GM20431 (cell line): ENCODE data around the gene OR6S1.
"Not testable (repeated sequence)": the region's sequence is repeated elsewhere in the genome, so short reads cannot be mapped to it uniquely, and the experiment has no call there.

Experiments
- in situ Hi-C: fragments of 300-500 bp; cut with MseI, MboI; formaldehyde crosslinking; loops from one replicate; pipeline ENCODE4 v1.15.0; 2020; ENCODE audit warnings: low sequenced_read_pairs; ENCODE audit not compliant: unreplicated experiment

Gene OR6S1

GRCh38 chr14:20676072-20676471, 34.6 kb upstream of the OR6S1 start:
- in situ Hi-C loops = no loop called here

GRCh38 chr14:20675669-20676068, 34.2 kb upstream of the OR6S1 start:
- in situ Hi-C loops = no loop called here

- in situ Hi-C loops = no loop called here
These were observed 30.2 kb upstream of the OR6S1 start for GRCh38 chr14:20671597-20672283.

- in situ Hi-C loops = no loop called here
These were observed 27.5 kb upstream of the OR6S1 start for GRCh38 chr14:20668969-20669368.

- in situ Hi-C loops = no loop called here
These were observed 26.5 kb upstream of the OR6S1 start for GRCh38 chr14:20667957-20668356.

- in situ Hi-C loops = not testable (repeated sequence)
These were observed 25.0 kb upstream of the OR6S1 start for GRCh38 chr14:20666400-20666961.

GRCh38 chr14:20662968-20663732, 21.7 kb upstream of the OR6S1 start:
- in situ Hi-C loops = no loop called here

- in situ Hi-C loops = no loop called here
These were observed 19.7 kb upstream of the OR6S1 start for GRCh38 chr14:20661197-20661596.

GRCh38 chr14:20659813-20660395, 18.4 kb upstream of the OR6S1 start:
- in situ Hi-C loops = no loop called here

- in situ Hi-C loops = no loop called here
These were observed 17.8 kb upstream of the OR6S1 start for GRCh38 chr14:20659336-20659735.

GRCh38 chr14:20658246-20658645, 16.8 kb upstream of the OR6S1 start:
- in situ Hi-C loops = no loop called here

- in situ Hi-C loops = no loop called here
These were observed 16.0 kb upstream of the OR6S1 start for GRCh38 chr14:20657216-20658211.

GRCh38 chr14:20656274-20656673, 14.8 kb upstream of the OR6S1 start:
- in situ Hi-C loops = no loop called here

GRCh38 chr14:20655851-20656250, 14.4 kb upstream of the OR6S1 start:
- in situ Hi-C loops = no loop called here

GRCh38 chr14:20652996-20653975, 11.8 kb upstream of the OR6S1 start:
- in situ Hi-C loops = no loop called here

- in situ Hi-C loops = no loop called here
These were observed 4.0 kb upstream of the OR6S1 start for GRCh38 chr14:20645481-20645880.

- in situ Hi-C loops = no loop called here
These were observed 3.0 kb upstream of the OR6S1 start for GRCh38 chr14:20644520-20644919.

GRCh38 chr14:20642755-20643154, 1.3 kb upstream of the OR6S1 start:
- in situ Hi-C loops = not testable (repeated sequence)

- in situ Hi-C loops = no loop called here
These were observed 691 bp upstream of the OR6S1 start for GRCh38 chr14:20642182-20642581.
